Natural killer cell (primary cell): ENCODE data around the gene ASGR1. TPM values are rescaled to one million over a fixed set of nuclear protein-coding genes. Genes with fewer than 3 reads are reported as not detected.

Experiments
- ATAC-seq, 3 donors: fragments of 150-1000 bp in 2 of 3; fragments of 200-7000 bp in 1 of 3; cut with Tn5 transposase; 1 replicate in 1 of 3; 2 replicates in 2 of 3; pipeline ENCODE4 v1.10.0; 2021; ENCODE audit warnings: mild to moderate bottlenecking in 2 of 3, moderate library complexity in 2 of 3
- DNase-seq, 2 donors: peaks; one replicate each; pipeline versions ENCODE4 v3.0.0 to v3.0.0-alpha.2; 2013 to 2021; ENCODE audit warnings: mixed read lengths in 1 of 2
- H3K27ac ChIP-seq: one replicate; pipeline ENCODE4 v1.5.1; 2013; ENCODE audit warnings: mild to moderate bottlenecking, low read length
- H3K27me3 ChIP-seq: one replicate; pipeline ENCODE4 v1.6.1; 2013; ENCODE audit warnings: low read length; ENCODE audit not compliant: control insufficient read depth, insufficient read depth
- H3K36me3 ChIP-seq: one replicate; pipeline ENCODE4 v1.6.1; 2013; ENCODE audit warnings: low read length; ENCODE audit not compliant: control insufficient read depth, insufficient read depth
- H3K4me1 ChIP-seq: one replicate; pipeline ENCODE4 v1.6.1; 2013; ENCODE audit warnings: low read length; ENCODE audit not compliant: control insufficient read depth, insufficient read depth
- H3K4me3 ChIP-seq: one replicate; pipeline ENCODE4 v1.5.1; 2013; ENCODE audit warnings: low read length
- H3K9me3 ChIP-seq: one replicate; pipeline ENCODE4 v1.6.1; 2013; ENCODE audit warnings: low read length; ENCODE audit not compliant: control insufficient read depth, insufficient read depth
- H3K27ac Mint-ChIP-seq, 2 donors: one replicate each; pipeline ENCODE4 v1.8.0; 2022; ENCODE audit warnings: mild to moderate bottlenecking in 2 of 2, mixed read lengths in 2 of 2, moderate library complexity in 1 of 2
- H3K27me3 Mint-ChIP-seq, 2 donors: one replicate each; pipeline ENCODE4 v1.8.0; 2022; ENCODE audit warnings: low read depth in 2 of 2, mixed read lengths in 2 of 2
- H3K36me3 Mint-ChIP-seq: one replicate; pipeline ENCODE4 v1.8.0; 2022; ENCODE audit warnings: mixed read lengths
- H3K4me1 Mint-ChIP-seq, 2 donors: one replicate each; pipeline ENCODE4 v1.8.0; 2022; ENCODE audit warnings: mixed read lengths in 2 of 2
- H3K4me3 Mint-ChIP-seq: one replicate; pipeline ENCODE4 v1.8.0; 2022; ENCODE audit warnings: mild to moderate bottlenecking, moderate library complexity, mixed read lengths
- H3K9me3 Mint-ChIP-seq, 2 donors: one replicate each; pipeline ENCODE4 v1.8.0; 2022; ENCODE audit warnings: mixed read lengths in 2 of 2
- WGBS: methylation state at CpG from one replicate; pipeline ENCODE4 v1.1.7; 2013; ENCODE audit warnings: missing lambda C conversion rate; ENCODE audit not compliant: insufficient coverage; 5-methylcytosine and 5-hydroxymethylcytosine counted together
- intact Hi-C: fragments of 100-400 bp; cut with micrococcal nuclease; formaldehyde crosslinking; loops from one replicate; pipeline ENCODE4 v1.14.2; 2022
- total RNA-seq, 4 donors: library from RNA; stranded (reverse); fragments of 120-200 nt in 1 of 4; gene quantifications; one replicate each; pipeline versions ENCODE4 v1.2.3 to v1.2.4, GENCODE V29; 2013 to 2022
- TF ChIP-seq, protein P1 (sequence below): fragments of 200-600 bp; IDR thresholded peaks from one replicate; pipeline ENCODE4 v1.8.0; 2022; ENCODE audit warnings: antibody characterized with exemption

ASGR1 gene
- total RNA-seq, 3 donors from 2014 or later (not counting 1 experiment from before 2014, with no cell fraction given) = 0.35 to 1.4 TPM; not detected in 1

DNA sequence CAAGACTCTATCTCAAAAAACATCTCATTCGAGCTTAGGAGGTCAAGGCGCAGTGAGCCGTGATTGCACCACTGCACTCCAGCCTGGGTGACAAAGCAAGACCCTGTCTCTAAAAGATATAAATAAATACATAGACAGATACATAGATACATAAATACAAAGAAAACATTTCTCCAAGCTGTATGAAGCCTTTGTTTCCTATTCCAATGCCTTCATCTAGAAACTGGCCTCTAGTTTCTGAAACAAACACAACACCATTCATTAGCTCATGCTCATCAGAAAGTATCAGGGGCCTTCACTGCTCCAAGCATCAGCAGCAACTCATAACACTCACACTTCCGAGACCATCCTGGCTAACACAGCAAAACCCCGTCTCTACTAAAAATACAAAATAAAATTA, 54.2 kb downstream of the ASGR1 start:
- intact Hi-C loops = no loop called here
- Mint-ChIP-seq H3K27ac (no peak overlapping the region), H3K36me3 (no peaks in the 10 kb centered on the region), H3K9me3 (no peaks in the 10 kb centered on the region), H3K4me1 (no peaks in the 10 kb centered on the region), H3K27me3 (peaks cover 14 to 18% of the 10 kb centered on the region in 2 donors), H3K4me3 (no peak overlapping the region)
- no peak for ATAC-seq
- 96% methylated on average over 3 of the region's 5 CpGs for WGBS
- TF ChIP-seq, protein P1, sequence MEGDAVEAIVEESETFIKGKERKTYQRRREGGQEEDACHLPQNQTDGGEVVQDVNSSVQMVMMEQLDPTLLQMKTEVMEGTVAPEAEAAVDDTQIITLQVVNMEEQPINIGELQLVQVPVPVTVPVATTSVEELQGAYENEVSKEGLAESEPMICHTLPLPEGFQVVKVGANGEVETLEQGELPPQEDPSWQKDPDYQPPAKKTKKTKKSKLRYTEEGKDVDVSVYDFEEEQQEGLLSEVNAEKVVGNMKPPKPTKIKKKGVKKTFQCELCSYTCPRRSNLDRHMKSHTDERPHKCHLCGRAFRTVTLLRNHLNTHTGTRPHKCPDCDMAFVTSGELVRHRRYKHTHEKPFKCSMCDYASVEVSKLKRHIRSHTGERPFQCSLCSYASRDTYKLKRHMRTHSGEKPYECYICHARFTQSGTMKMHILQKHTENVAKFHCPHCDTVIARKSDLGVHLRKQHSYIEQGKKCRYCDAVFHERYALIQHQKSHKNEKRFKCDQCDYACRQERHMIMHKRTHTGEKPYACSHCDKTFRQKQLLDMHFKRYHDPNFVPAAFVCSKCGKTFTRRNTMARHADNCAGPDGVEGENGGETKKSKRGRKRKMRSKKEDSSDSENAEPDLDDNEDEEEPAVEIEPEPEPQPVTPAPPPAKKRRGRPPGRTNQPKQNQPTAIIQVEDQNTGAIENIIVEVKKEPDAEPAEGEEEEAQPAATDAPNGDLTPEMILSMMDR = no peak
- Histone ChIP-seq H3K27me3 (no peaks in the 10 kb centered on the region), H3K4me3 (no peak overlapping the region), H3K36me3 (no peaks in the 10 kb centered on the region), H3K4me1 (peaks cover 14% of the 10 kb centered on the region), H3K9me3 (no peaks in the 10 kb centered on the region), H3K27ac (no peak overlapping the region)
- DNase-seq = no peak

- Mint-ChIP-seq H3K4me3 (no peak overlapping the region), H3K4me1 (no peaks in the 10 kb centered on the region), H3K27ac (no peak overlapping the region), H3K36me3 (no peaks in the 10 kb centered on the region), H3K9me3 (no peaks in the 10 kb centered on the region), H3K27me3 (peaks cover 17 to 22% of the 10 kb centered on the region in 2 donors)
- peaks cover 10% of the 10 kb centered on the region for H3K4me1 ChIP-seq
- TF ChIP-seq, protein P1 = no peak
- H3K27ac ChIP-seq = no peak overlapping the region
- ATAC-seq = no peak
- WGBS = 91% methylated on average over 4 of the region's 4 CpGs
- H3K27me3 ChIP-seq = no peaks in the 10 kb centered on the region
- no peaks in the 10 kb centered on the region for H3K36me3 ChIP-seq
- DNase-seq = no peak
- intact Hi-C loops = no loop called here
- H3K4me3 ChIP-seq = no peak overlapping the region
- H3K9me3 ChIP-seq = no peaks in the 10 kb centered on the region
Observed at GRCh38 chr17:7123844-7124243, 55.3 kb downstream of the ASGR1 start.

Other genes starting within 250 kb of the ASGR1 start
- gene ALOX12, start 183.3 kb downstream of the ASGR1 start, total RNA-seq = 1 to 10 TPM in 2 of 3 donors, under 1 TPM in 1; 0.77 to 2.4 (median 1.3) TPM
- 100 to 1,000 TPM; 151 to 165 (median 159) TPM for gene RNASEK, start 166.7 kb downstream of the ASGR1 start, total RNA-seq
- gene BCL6B, start 156.3 kb downstream of the ASGR1 start, total RNA-seq = under 1 TPM in 2 of 3 donors, not detected in 1; 0.49 to 0.84 TPM
- 1 to 10 TPM; 4.8 to 7.0 (median 6.0) TPM for gene SLC16A13, start 143.4 kb downstream of the ASGR1 start, total RNA-seq
- 1 to 10 TPM; 1.2 to 2.5 (median 1.6) TPM for gene SLC16A11, start 135.3 kb downstream of the ASGR1 start, total RNA-seq
- gene CLEC10A, start 99.1 kb downstream of the ASGR1 start, total RNA-seq = 1 to 10 TPM in 2 of 3 donors, under 1 TPM in 1; 0.54 to 2.2 (median 1.8) TPM
- 1 to 10 TPM in 1 of 3 donors, under 1 TPM in 1, not detected in 1; 0.88 to 2.3 TPM for gene ASGR2, start 64.5 kb downstream of the ASGR1 start, total RNA-seq
- 10 to 100 TPM in 1 of 3 donors, 1 to 10 TPM in 2; 6.7 to 11.2 (median 8.6) TPM for gene DLG4, start 40.5 kb upstream of the ASGR1 start, total RNA-seq
- 100 to 1,000 TPM; 439 to 637 (median 607) TPM for gene ACADVL, start 40.6 kb upstream of the ASGR1 start, total RNA-seq
- 10 to 100 TPM; 46.5 to 66.6 (median 61.5) TPM for gene DVL2, start 55.1 kb upstream of the ASGR1 start, total RNA-seq
- gene PHF23, start 60.1 kb upstream of the ASGR1 start, total RNA-seq = 10 to 100 TPM; 19.3 to 32.3 (median 20.8) TPM
- 100 to 1,000 TPM; 256 to 277 (median 276) TPM for gene GABARAP, start 63.1 kb upstream of the ASGR1 start, total RNA-seq
- 100 to 1,000 TPM; 127 to 139 (median 131) TPM for gene CTDNEP1, start 72.4 kb upstream of the ASGR1 start, total RNA-seq
- gene ELP5, start 72.8 kb upstream of the ASGR1 start, total RNA-seq = 10 to 100 TPM; 30.1 to 38.5 (median 30.3) TPM
- 1 to 10 TPM in 2 of 3 donors, under 1 TPM in 1; 0.99 to 1.8 (median 1.7) TPM for gene CLDN7, start 83.1 kb upstream of the ASGR1 start, total RNA-seq
- not detected for gene SLC2A4, start 102.3 kb upstream of the ASGR1 start, total RNA-seq
- gene YBX2, start 115.3 kb upstream of the ASGR1 start, total RNA-seq = under 1 TPM in 1 of 3 donors, not detected in 2; 0.05 TPM
- 100 to 1,000 TPM; 483 to 608 (median 492) TPM for gene EIF5A, start 128.3 kb upstream of the ASGR1 start, total RNA-seq
- gene GPS2, start 136.0 kb upstream of the ASGR1 start, total RNA-seq = 100 to 1,000 TPM; 132 to 146 (median 133) TPM
- 10 to 100 TPM; 48.9 to 57.9 (median 51.4) TPM for gene NEURL4, start 150.0 kb upstream of the ASGR1 start, total RNA-seq
- gene ACAP1, start 157.2 kb upstream of the ASGR1 start, total RNA-seq = 100 to 1,000 TPM; 526 to 590 (median 540) TPM
- gene KCTD11, start 172.8 kb upstream of the ASGR1 start, total RNA-seq = 1 to 10 TPM; 5.6 to 9.7 (median 8.3) TPM
- not detected for gene TMEM95, start 175.8 kb upstream of the ASGR1 start, total RNA-seq
- 1 to 10 TPM in 1 of 3 donors, under 1 TPM in 2; 0.18 to 1.7 (median 0.73) TPM for gene TNK1, start 201.7 kb upstream of the ASGR1 start, total RNA-seq
- gene PLSCR3, start 215.2 kb upstream of the ASGR1 start, total RNA-seq = 10 to 100 TPM; 38.2 to 57.8 (median 47.0) TPM
- gene TMEM256, start 224.7 kb upstream of the ASGR1 start, total RNA-seq = 10 to 100 TPM; 31.8 to 35.9 (median 34.2) TPM
- gene NLGN2, start 228.5 kb upstream of the ASGR1 start, total RNA-seq = 1 to 10 TPM; 2.8 to 3.4 (median 3.1) TPM
- not detected for gene SPEM1, start 241.0 kb upstream of the ASGR1 start, total RNA-seq
- not detected for gene SPEM2, start 246.2 kb upstream of the ASGR1 start, total RNA-seq
- gene SPEM3, start 249.5 kb upstream of the ASGR1 start, total RNA-seq = not detected